CD4-positive, alpha-beta T cell treated with Interleukin-2 at 100 ng/mL for 4 hours (primary cell): ENCODE results near the gene RRP36.
A peak's percentile ranks its signal among the peaks of the same experiment; 100 is the strongest.
"Not testable (repeated sequence)": the region's sequence is repeated elsewhere in the genome, so short reads cannot be mapped to it uniquely, and the experiment has no call there.

ENCODE experiments used
- DNase-seq: peaks from one replicate; pipeline ENCODE4 v3.0.0-alpha.2; 2020; ENCODE audit warnings: low spot score

Gene RRP36

GRCh38 chr6:43037706-43038105, 16.3 kb downstream of the RRP36 start:
- DNase-seq: no peak

- DNase-seq: no peak
These were observed 17.3 kb downstream of the RRP36 start for GRCh38 chr6:43038727-43039126.

- no peak for DNase-seq
These were observed 19.3 kb downstream of the RRP36 start for GRCh38 chr6:43040542-43041257.

GRCh38 chr6:43041475-43041874, 20.1 kb downstream of the RRP36 start:
- DNase-seq: not testable (repeated sequence)

- no peak for DNase-seq
These were observed 21.9 kb downstream of the RRP36 start for GRCh38 chr6:43043310-43043709.

- DNase-seq: no peak
These were observed 24.0 kb downstream of the RRP36 start for GRCh38 chr6:43045371-43045930.

- DNase-seq: no peak
These were observed 26.6 kb downstream of the RRP36 start for GRCh38 chr6:43047998-43048397.

- DNase-seq: no peak
These were observed 29.6 kb downstream of the RRP36 start for GRCh38 chr6:43050981-43051380.

GRCh38 chr6:43052225-43052841, 30.9 kb downstream of the RRP36 start:
- no peak for DNase-seq

GRCh38 chr6:43052842-43053544, 31.6 kb downstream of the RRP36 start:
- no peak for DNase-seq

- DNase-seq: peak; percentile 92
These were observed 32.3 kb downstream of the RRP36 start, which contains the start of gene CUL7 for GRCh38 chr6:43053545-43054205. TSS of gene CUL7 (minus strand) at chr6:43053851. CDS start at chr6:43052788, 1,063 bp downstream.

GRCh38 chr6:43054206-43054943, 33.0 kb downstream of the RRP36 start:
- no peak for DNase-seq

- DNase-seq: no peak
These were observed 34.5 kb downstream of the RRP36 start for GRCh38 chr6:43055966-43056365.

GRCh38 chr6:43058531-43058930, 37.1 kb downstream of the RRP36 start:
- DNase-seq: no peak

GRCh38 chr6:43059168-43060033, 38.0 kb downstream of the RRP36 start, which contains the start of the genes KLC4 and MRPL2:
TSS of gene KLC4 (plus strand) at chr6:43059631. CDS start at chr6:43061336, 1,705 bp downstream.
TSS of gene MRPL2 (minus strand) at chr6:43059434. CDS start at chr6:43059381, 53 bp downstream.
- DNase-seq: peak; percentile 98

GRCh38 chr6:43060034-43060754, 38.8 kb downstream of the RRP36 start:
- DNase-seq: no peak

- no peak for DNase-seq
These were observed 39.6 kb downstream of the RRP36 start for GRCh38 chr6:43060755-43061633.

GRCh38 chr6:43061861-43062260, 40.4 kb downstream of the RRP36 start:
- no peak for DNase-seq

- no peak for DNase-seq
These were observed 41.4 kb downstream of the RRP36 start for GRCh38 chr6:43062818-43063217.
